Right atrium auricular region (tissue), 2 donors: ENCODE measurements around the gene B4GALNT1. TPM values are rescaled to one million over a fixed set of nuclear protein-coding genes. Genes with fewer than 3 reads are reported as not detected.
"Not testable (repeated sequence)": the region's sequence is repeated elsewhere in the genome, so short reads cannot be mapped to it uniquely, and the experiment has no call there.

Experiments
- DNase-seq: peaks from one replicate; pipeline ENCODE4 v3.0.0-alpha.2; 2019; ENCODE audit warnings: low spot score
- H3K27ac ChIP-seq, 2 donors: fragments of 200-600 bp; sonication (generic); 1 replicate in 1 of 2; 2 replicates in 1 of 2; pipeline ENCODE4 v1.5.1; 2016 to 2019
- H3K27me3 ChIP-seq, 2 donors: fragments of 200-600 bp; sonication (generic); one replicate each; pipeline versions ENCODE4 v1.5.1 to v1.6.0; 2017 to 2019
- H3K36me3 ChIP-seq: fragments of 200-600 bp; sonication (generic); one replicate; pipeline ENCODE4 v1.5.1; 2016
- H3K4me1 ChIP-seq, 2 donors: fragments of 200-600 bp; sonication (generic); one replicate each; pipeline versions ENCODE4 v1.5.1 to v1.6.0; 2017 to 2019
- H3K4me3 ChIP-seq, 2 donors: fragments of 200-600 bp; sonication (generic); 1 replicate in 1 of 2; 2 replicates in 1 of 2; pipeline ENCODE4 v1.5.1; 2017 to 2019; ENCODE audit warnings: mild to moderate bottlenecking in 1 of 2, moderate library complexity in 1 of 2
- H3K9me3 ChIP-seq, 2 donors: fragments of 200-600 bp; sonication (generic); one replicate each; pipeline ENCODE4 v1.5.1; 2019
- CTCF ChIP-seq, 2 donors: fragments of 200-600 bp; sonication (generic); IDR thresholded peaks; one replicate each; pipeline ENCODE4 v1.5.1; 2019; ENCODE audit warnings: antibody characterized with exemption in 2 of 2
- total RNA-seq, 2 donors: library from RNA; depleted of rRNA; stranded (reverse); fragments of >200 nt; gene quantifications; one replicate each; pipeline ENCODE4 v1.1.0, GENCODE V29; 2016

The B4GALNT1 gene
- total RNA-seq, 2 donors from 2014 or later, result 3.5 to 4.4 TPM

- peak; percentile 88 to 97 for TF ChIP-seq CTCF (IDR thresholded peaks at IDR 0.05)
- H3K9me3 ChIP-seq, result no peaks in the 10 kb centered on the region
- H3K36me3 ChIP-seq, result no peaks in the 10 kb centered on the region
- peaks cover 0 to 34% of the 10 kb centered on the region in 2 donors for H3K4me1 ChIP-seq
- DNase-seq, result no peak
- H3K27me3 ChIP-seq, result peaks cover 11 to 14% of the 10 kb centered on the region in 2 donors
- H3K27ac ChIP-seq, result no peak overlapping the region
- H3K4me3 ChIP-seq, result peak overlapping the region; percentile 32 to 51
Observed at GRCh38 chr12:57621497-57622292, 11.3 kb downstream of the B4GALNT1 start.

- H3K9me3 ChIP-seq, result no peaks in the 10 kb centered on the region
- DNase-seq, result no peak
- H3K36me3 ChIP-seq, result no peaks in the 10 kb centered on the region
- peaks cover 0 to 34% of the 10 kb centered on the region in 2 donors for H3K4me1 ChIP-seq
- H3K27me3 ChIP-seq, result peaks cover 11 to 14% of the 10 kb centered on the region in 2 donors
- no peak overlapping the region for H3K27ac ChIP-seq
- peak overlapping the region; percentile 32 to 51 for H3K4me3 ChIP-seq
- no peak for TF ChIP-seq CTCF (IDR thresholded peaks at IDR 0.05)
Observed at GRCh38 chr12:57620936-57621496, 12.0 kb downstream of the B4GALNT1 start.

- H3K4me3 ChIP-seq, result peak overlapping the region in 1 of 2 donors; percentile 51
- DNase-seq, result no peak
- peaks cover 11 to 14% of the 10 kb centered on the region in 2 donors for H3K27me3 ChIP-seq
- no peak overlapping the region for H3K27ac ChIP-seq
- TF ChIP-seq CTCF (IDR thresholded peaks at IDR 0.05), result no peak
- no peaks in the 10 kb centered on the region for H3K9me3 ChIP-seq
- peaks cover 0 to 34% of the 10 kb centered on the region in 2 donors for H3K4me1 ChIP-seq
- no peaks in the 10 kb centered on the region for H3K36me3 ChIP-seq
Observed at GRCh38 chr12:57620245-57620935, 12.6 kb downstream of the B4GALNT1 start.

- peaks cover 0 to 34% of the 10 kb centered on the region in 2 donors for H3K4me1 ChIP-seq
- peak overlapping the region in 1 of 2 donors; percentile 31 for H3K4me3 ChIP-seq
- no peak for TF ChIP-seq CTCF (IDR thresholded peaks at IDR 0.05)
- H3K27me3 ChIP-seq, result peaks cover 11 to 14% of the 10 kb centered on the region in 2 donors
- H3K27ac ChIP-seq, result no peak overlapping the region
- no peak for DNase-seq
- H3K9me3 ChIP-seq, result no peaks in the 10 kb centered on the region
- H3K36me3 ChIP-seq, result no peaks in the 10 kb centered on the region
Observed at GRCh38 chr12:57619434-57620244, 13.4 kb downstream of the B4GALNT1 start.

- H3K4me3 ChIP-seq, result peak overlapping the region in 1 of 2 donors; percentile 31
- no peaks in the 10 kb centered on the region for H3K36me3 ChIP-seq
- no peaks in the 10 kb centered on the region for H3K9me3 ChIP-seq
- H3K27me3 ChIP-seq, result peaks cover 11 to 14% of the 10 kb centered on the region in 2 donors
- H3K27ac ChIP-seq, result no peak overlapping the region
- H3K4me1 ChIP-seq, result peaks cover 0 to 34% of the 10 kb centered on the region in 2 donors
- TF ChIP-seq CTCF (IDR thresholded peaks at IDR 0.05), result no peak
- DNase-seq, result no peak
Observed at GRCh38 chr12:57618966-57619433, 14.0 kb downstream of the B4GALNT1 start.

DNA sequence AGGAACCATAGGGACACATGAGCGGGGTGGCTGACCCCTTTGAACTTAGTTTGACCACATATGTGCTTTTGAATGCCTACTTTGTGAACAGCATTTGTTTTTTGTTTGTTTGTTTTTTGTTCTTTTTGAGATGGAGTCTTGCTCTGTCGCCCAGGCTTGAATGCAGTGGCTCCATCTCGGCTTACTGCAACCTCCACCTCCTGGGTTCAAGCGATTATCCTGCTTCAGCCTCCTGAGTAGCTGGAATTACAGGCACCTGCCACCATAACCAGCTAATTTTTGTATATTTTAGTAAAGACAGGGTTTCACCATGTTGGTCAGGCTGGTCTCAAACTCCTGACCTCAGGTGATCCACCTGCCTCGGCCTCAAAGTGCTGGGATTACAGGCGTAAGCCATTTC is 14.6 kb downstream of the B4GALNT1 start:
- not testable (repeated sequence) for H3K4me3 ChIP-seq, H3K9me3 ChIP-seq, H3K36me3 ChIP-seq, H3K27ac ChIP-seq, DNase-seq
- H3K27me3 ChIP-seq, result peaks cover 11 to 14% of the 10 kb centered on the region in 2 donors
- H3K4me1 ChIP-seq, result peaks cover 0 to 40% of the 10 kb centered on the region in 2 donors
